H1 (cell line): Measurements from ENCODE around the gene PGAP2. TPM values are rescaled to one million over a fixed set of nuclear protein-coding genes. Genes with fewer than 3 reads are reported as not detected.
A peak's percentile ranks its signal among the peaks of the same experiment; 100 is the strongest.

ENCODE experiments used
- CTCF ChIA-PET: fragments of 300-600 bp; sonication (Branson Sonifier 250); formaldehyde crosslinking; loops from one replicate; lab custom pipeline; 2021; ENCODE audit not compliant: partially characterized antibody; lab: Charles Lee
- POLR2A ChIA-PET: fragments of 300-600 bp; sonication (Branson Sonifier 250); formaldehyde crosslinking; loops from one replicate; lab custom pipeline; 2021; ENCODE audit warnings: inconsistent platforms; ENCODE audit not compliant: partially characterized antibody; lab: Charles Lee
- DNase-seq, 2 experiments: peaks; one replicate each; pipeline versions ENCODE4 v3.0.0 to v3.0.0-alpha.2; 2010 to 2022; ENCODE audit warnings: low spot score in 2 of 2, low read depth in 1 of 2, mixed read lengths in 1 of 2
- FAIRE-seq: peaks from 2 replicates; lab custom pipeline; 2011; peaks lifted over from hg19 to GRCh38; lab: Jason Lieb, UNC
- H2AFZ ChIP-seq: 2 replicates; pipeline ENCODE4 v1.8.1; 2012; ENCODE audit warnings: low read length, inconsistent platforms
- H2AK5ac ChIP-seq: 2 replicates; pipeline ENCODE4 v1.6.1; 2013; ENCODE audit warnings: low read depth, low read length
- H2BK120ac ChIP-seq: replicated peaks from 2 replicates; pipeline ENCODE3; 2013; ENCODE audit warnings: low read depth, low read length, inconsistent platforms
- H2BK12ac ChIP-seq: 2 replicates; pipeline ENCODE4 v1.6.1; 2013; ENCODE audit warnings: low read depth, low read length
- H2BK15ac ChIP-seq: 2 replicates; pipeline ENCODE4 v1.6.1; 2013; ENCODE audit warnings: low read length
- H2BK20ac ChIP-seq: 2 replicates; pipeline ENCODE4 v1.6.1; 2013; ENCODE audit warnings: low read length
- H2BK5ac ChIP-seq: 2 replicates; pipeline ENCODE4 v1.6.1; 2013; ENCODE audit warnings: low read depth, low read length
- H3K14ac ChIP-seq: 2 replicates; pipeline ENCODE4 v1.6.1; 2013; ENCODE audit warnings: inconsistent platforms; ENCODE audit not compliant: insufficient read length
- H3K18ac ChIP-seq: 2 replicates; pipeline ENCODE4 v1.6.1; 2013; ENCODE audit warnings: low read length; ENCODE audit errors: extremely low read depth
- H3K23ac ChIP-seq: 2 replicates; pipeline ENCODE4 v1.6.1; 2013; ENCODE audit warnings: inconsistent platforms; ENCODE audit not compliant: insufficient read length
- H3K23me2 ChIP-seq: 2 replicates; pipeline ENCODE4 v1.6.1; 2013; ENCODE audit warnings: low read depth, low read length
- H3K27ac ChIP-seq: 2 replicates; pipeline ENCODE4 v1.6.1; 2011; ENCODE audit warnings: low read depth, low read length, inconsistent platforms
- H3K27me3 ChIP-seq, 4 experiments: replicated peaks in 1 of 4; 1 replicate in 1 of 4; 2 replicates in 3 of 4; pipeline versions ENCODE4 v1.6.1 to v1.8.1; 2011 to 2013; ENCODE audit warnings: low read length in 3 of 4, mild to moderate bottlenecking in 3 of 4, inconsistent platforms in 2 of 4, mixed read lengths in 2 of 4, moderate library complexity in 1 of 4; ENCODE audit not compliant: control insufficient read depth in 3 of 4, insufficient read depth in 3 of 4; ENCODE audit errors: extremely low read depth in 1 of 4
- H3K36me3 ChIP-seq, 4 experiments: 2 replicates each; pipeline versions ENCODE4 v1.6.1 to v1.8.1; 2011 to 2013; ENCODE audit warnings: mild to moderate bottlenecking in 4 of 4, low read length in 3 of 4, moderate library complexity in 2 of 4, control low read depth in 1 of 4, inconsistent platforms in 1 of 4; ENCODE audit not compliant: insufficient read depth in 4 of 4, control insufficient read depth in 2 of 4
- H3K4ac ChIP-seq: replicated peaks from 2 replicates; pipeline ENCODE3; 2013; ENCODE audit warnings: low read length, low read depth, mixed read lengths, inconsistent platforms; ENCODE audit not compliant: insufficient read length
- H3K4me1 ChIP-seq, 4 experiments: replicated peaks in 1 of 4; 1 replicate in 1 of 4; 2 replicates in 3 of 4; pipeline versions ENCODE4 v1.6.1 to v1.8.1; 2011 to 2013; ENCODE audit warnings: low read length in 3 of 4, inconsistent platforms in 2 of 4, mixed read lengths in 1 of 4; ENCODE audit not compliant: insufficient read depth in 4 of 4, control insufficient read depth in 3 of 4
- H3K4me2 ChIP-seq, 2 experiments: 2 replicates each; pipeline versions ENCODE4 v1.6.1 to v1.8.1; 2011 to 2013; ENCODE audit warnings: low read depth in 2 of 2, low read length in 2 of 2, control low read depth in 1 of 2, inconsistent platforms in 1 of 2, mild to moderate bottlenecking in 1 of 2; ENCODE audit not compliant: insufficient read depth in 1 of 2
- H3K4me3 ChIP-seq, 4 experiments: fragments of 200-600, 300-600 bp in 1 of 4; sonication (generic), shearing (Covaris generic), sonication (Bioruptor Twin) in 1 of 4; 2 replicates each; pipeline versions ENCODE4 v1.5.1 to v1.8.1; 2011 to 2016; ENCODE audit warnings: low read length in 4 of 4, low read depth in 3 of 4, control low read depth in 2 of 4, inconsistent platforms in 2 of 4, mild to moderate bottlenecking in 2 of 4, mixed read lengths in 1 of 4, moderate library complexity in 1 of 4; ENCODE audit not compliant: insufficient read depth in 2 of 4; ENCODE audit errors: extremely low read depth in 1 of 4
- H3K56ac ChIP-seq: replicated peaks from 2 replicates; pipeline ENCODE3; 2013; ENCODE audit warnings: low read depth, mild to moderate bottlenecking, mixed read lengths, low read length, inconsistent platforms; ENCODE audit not compliant: insufficient read length
- H3K79me1 ChIP-seq: 2 replicates; pipeline ENCODE4 v1.6.1; 2013; ENCODE audit warnings: low read depth, low read length, control low read depth
- H3K79me2 ChIP-seq, 2 experiments: 2 replicates each; pipeline versions ENCODE4 v1.6.1 to v1.8.1; 2012 to 2013; ENCODE audit warnings: low read length in 2 of 2, mild to moderate bottlenecking in 2 of 2, inconsistent platforms in 1 of 2; ENCODE audit not compliant: insufficient read depth in 2 of 2, control insufficient read depth in 1 of 2
- H3K9ac ChIP-seq, 4 experiments: replicated peaks in 1 of 4; 1 replicate in 1 of 4; 2 replicates in 3 of 4; pipeline versions ENCODE4 v1.6.1 to v1.8.1; 2011 to 2013; ENCODE audit warnings: low read depth in 3 of 4, low read length in 3 of 4, control low read depth in 2 of 4, mild to moderate bottlenecking in 2 of 4, moderate library complexity in 2 of 4, inconsistent platforms in 1 of 4; ENCODE audit errors: extremely low read depth in 1 of 4
- H3K9me3 ChIP-seq, 2 experiments: 2 replicates each; pipeline versions ENCODE4 v1.6.1 to v1.8.1; 2012 to 2013; ENCODE audit warnings: mild to moderate bottlenecking in 2 of 2, moderate library complexity in 2 of 2, control low read depth in 1 of 2, inconsistent platforms in 1 of 2, low read depth in 1 of 2, low read length in 1 of 2, mixed read lengths in 1 of 2; ENCODE audit not compliant: insufficient read depth in 2 of 2
- H4K20me1 ChIP-seq, 2 experiments: replicated peaks in 1 of 2; 2 replicates each; pipeline versions ENCODE3 to v1.8.1; 2011 to 2013; ENCODE audit warnings: inconsistent platforms in 2 of 2, low read length in 2 of 2, mild to moderate bottlenecking in 1 of 2; ENCODE audit not compliant: insufficient read depth in 2 of 2, control insufficient read depth in 1 of 2
- H4K5ac ChIP-seq: 2 replicates; pipeline ENCODE4 v1.6.1; 2013; ENCODE audit warnings: low read length, low read depth, mixed read lengths, inconsistent platforms; ENCODE audit not compliant: insufficient read length
- H4K8ac ChIP-seq: 2 replicates; pipeline ENCODE4 v1.8.0; 2013; ENCODE audit warnings: mild to moderate bottlenecking, moderate library complexity, low read length, inconsistent platforms; ENCODE audit not compliant: insufficient read depth; ENCODE audit errors: extremely low read depth
- H4K91ac ChIP-seq: replicated peaks from 2 replicates; pipeline ENCODE3; 2013; ENCODE audit warnings: low read length, mixed read lengths, inconsistent platforms; ENCODE audit not compliant: insufficient read length
- CEBPB ChIP-seq: IDR thresholded peaks from 2 replicates; pipeline ENCODE4 v1.6.1; 2012; ENCODE audit warnings: low read depth, low read length
- SIRT6 ChIP-seq: IDR thresholded peaks from one replicate; pipeline ENCODE4 v1.7.1; 2012; ENCODE audit warnings: low read length, inconsistent platforms
- SIX5 ChIP-seq: IDR thresholded peaks from 2 replicates; pipeline ENCODE4 v1.6.1; 2011; ENCODE audit warnings: mild to moderate bottlenecking, low read depth, low read length
- SP4 ChIP-seq: IDR thresholded peaks from 2 replicates; pipeline ENCODE4 v1.6.1; 2012; ENCODE audit warnings: low read length, inconsistent platforms
- TBP ChIP-seq: IDR thresholded peaks from 2 replicates; pipeline ENCODE4 v1.6.1; 2011; ENCODE audit warnings: low read depth, low read length, improper control_type of control experiment
- WGBS, 2 experiments: shearing (Covaris generic) in 1 of 2; methylation state at CpG; one replicate each; pipeline versions ENCODE4 v1.1.6 to v1.1.7; 2013 to 2015; ENCODE audit warnings: low lambda C conversion rate in 2 of 2, mixed read lengths in 2 of 2, inconsistent platforms in 1 of 2, low coverage in 1 of 2, missing lambda C conversion rate in 1 of 2; ENCODE audit not compliant: insufficient replicate concordance in 2 of 2, insufficient coverage in 1 of 2, insufficient read length in 1 of 2; ENCODE audit errors: extremely low coverage in 1 of 2, missing lambda C conversion rate in 1 of 2; 5-methylcytosine and 5-hydroxymethylcytosine counted together
- polyA plus RNA-seq, 7 experiments: library from polyadenylated mRNA; depleted of rRNA in 3 of 7; stranded (reverse) in 5 of 7; unstranded in 2 of 7; fragments of >200 nt in 5 of 7; fragments of 200-250 nt in 2 of 7; gene quantifications; 1 replicate in 5 of 7; 2 replicates in 1 of 7; 4 replicates in 1 of 7; pipeline versions ENCODE4 v1.2.1 to v1.2.3, GENCODE V29; 2011 to 2013; ENCODE audit warnings: missing spikeins in 2 of 7, mixed read lengths in 2 of 7
- total RNA-seq: library from RNA; stranded (reverse); fragmentation: NEBNext Ultra II Directional; extraction: Animal tissue kit (Norgen Biotek cat#: 25700); gene quantifications from 2 replicates; pipeline ENCODE4 v1.2.1, GENCODE V29; 2021

Gene PGAP2
- total and polyA plus RNA-seq, 2 of the 8 experiments (the other 6 are each of a cell fraction or from before 2014, with no cell fraction given), result 56.5 to 106 TPM

GRCh38 chr11:3795131-3796001, 13.0 kb upstream of the PGAP2 start:
- peaks cover 0 to 5% (median 2%) of the 10 kb centered on the region in 4 experiments; a peak in 1 of 7 replicates for H3K4me1 ChIP-seq
- no peak for TF ChIP-seq SIRT6
- no peak for TF ChIP-seq SP4
- TF ChIP-seq CEBPB, result no peak
- no peak for TF ChIP-seq TBP
- no peak for TF ChIP-seq SIX5

More at GRCh38 chr11:3795131-3796001, 13.0 kb upstream of the PGAP2 start:
- H4K5ac ChIP-seq, result no peak overlapping the region
- no peak overlapping the region for H2BK120ac ChIP-seq
- no peak overlapping the region for H3K18ac ChIP-seq
- no peaks in the 10 kb centered on the region for H3K9me3 ChIP-seq
- POLR2A ChIA-PET, result interaction anchor here (0.8 to 1.4 kb wide), 7 partner anchors 9 to 112 kb away, joined by 3 to 6 read pairs (median 4); no protein-coding TSS in a partner anchor
- FAIRE-seq (no peak), DNase-seq (no peak)
- H4K91ac ChIP-seq, result no peak overlapping the region
- CTCF ChIA-PET, result interaction anchor here (1.0 to 7.8 kb wide), 3 partner anchors 9 to 66 kb away, joined by 3 to 81 read pairs (median 3); partner anchors contain the start of gene PGAP2
- 97% methylated on average over 8 of the region's 8 CpGs; no CpG with 5 or more reads in 1 of the 2 experiments for WGBS, 2 experiments
- H4K8ac ChIP-seq, result no peak overlapping the region
- no peak overlapping the region for H3K56ac ChIP-seq
- H3K79me2 ChIP-seq, result peaks cover 38 to 69% of the 10 kb centered on the region in 2 experiments
- no peaks in the 10 kb centered on the region for H3K27me3 ChIP-seq
- peaks cover 0 to 20% (median 11%) of the 10 kb centered on the region in 4 experiments; a peak in 6 of 8 replicates for H3K36me3 ChIP-seq
- H3K14ac ChIP-seq, result no peak overlapping the region
- H3K23me2 ChIP-seq, result peaks cover 7% of the 10 kb centered on the region
- no peak overlapping the region for H2BK12ac ChIP-seq
- H4K20me1 ChIP-seq, result peaks cover 13 to 19% of the 10 kb centered on the region in 2 experiments
- H2AFZ ChIP-seq, result no peak overlapping the region
- H3K23ac ChIP-seq, result no peak overlapping the region
- no peak overlapping the region for H3K27ac ChIP-seq
- H2BK15ac ChIP-seq, result no peak overlapping the region
- H3K4me2 ChIP-seq, result peak overlapping the region; percentile 84 to 86
- H2BK20ac ChIP-seq, result no peak overlapping the region
- no peak overlapping the region for H3K4ac ChIP-seq
- peak overlapping the region in 1 of 4 experiments; percentile 93; a peak in 2 of 8 replicates for H3K4me3 ChIP-seq
- H2AK5ac ChIP-seq, result no peak overlapping the region
- H3K9ac ChIP-seq, result no peak overlapping the region
- H2BK5ac ChIP-seq, result no peak overlapping the region
- H3K79me1 ChIP-seq, result peaks cover 6% of the 10 kb centered on the region; the same call in 1 of the 2 replicates
